ENCODE data around the gene TOX2.

The TOX2 gene

GRCh38 chr20:44110816-44111568 is 196.3 kb downstream of the TOX2 start:
- no peak for ATAC-seq

- ATAC-seq: no peak
Observed at GRCh38 chr20:44111712-44112335, 197.2 kb downstream of the TOX2 start.

- no peak for ATAC-seq
Observed at GRCh38 chr20:44112456-44112855, 197.8 kb downstream of the TOX2 start.

GRCh38 chr20:44112889-44113617 is 198.4 kb downstream of the TOX2 start:
- no peak for ATAC-seq

- ATAC-seq: no peak
Observed at GRCh38 chr20:44113618-44114376, 199.1 kb downstream of the TOX2 start.

GRCh38 chr20:44115181-44115580 is 200.5 kb downstream of the TOX2 start:
- ATAC-seq: no peak

GRCh38 chr20:44115762-44116644 is 201.4 kb downstream of the TOX2 start:
- ATAC-seq: no peak

- ATAC-seq: no peak
Observed at GRCh38 chr20:44117296-44118184, 202.9 kb downstream of the TOX2 start.

GRCh38 chr20:44118185-44119033 is 203.8 kb downstream of the TOX2 start:
- no peak for ATAC-seq

Measured in activated CD4-positive, CD25-positive, alpha-beta regulatory T cell treated with anti-CD3 and anti-CD28 coated beads, Interleukin-2, amount 50 U/mL, for 24 hours (primary cell).